ENCODE data around the gene SLC6A19.

Gene SLC6A19

DNA sequence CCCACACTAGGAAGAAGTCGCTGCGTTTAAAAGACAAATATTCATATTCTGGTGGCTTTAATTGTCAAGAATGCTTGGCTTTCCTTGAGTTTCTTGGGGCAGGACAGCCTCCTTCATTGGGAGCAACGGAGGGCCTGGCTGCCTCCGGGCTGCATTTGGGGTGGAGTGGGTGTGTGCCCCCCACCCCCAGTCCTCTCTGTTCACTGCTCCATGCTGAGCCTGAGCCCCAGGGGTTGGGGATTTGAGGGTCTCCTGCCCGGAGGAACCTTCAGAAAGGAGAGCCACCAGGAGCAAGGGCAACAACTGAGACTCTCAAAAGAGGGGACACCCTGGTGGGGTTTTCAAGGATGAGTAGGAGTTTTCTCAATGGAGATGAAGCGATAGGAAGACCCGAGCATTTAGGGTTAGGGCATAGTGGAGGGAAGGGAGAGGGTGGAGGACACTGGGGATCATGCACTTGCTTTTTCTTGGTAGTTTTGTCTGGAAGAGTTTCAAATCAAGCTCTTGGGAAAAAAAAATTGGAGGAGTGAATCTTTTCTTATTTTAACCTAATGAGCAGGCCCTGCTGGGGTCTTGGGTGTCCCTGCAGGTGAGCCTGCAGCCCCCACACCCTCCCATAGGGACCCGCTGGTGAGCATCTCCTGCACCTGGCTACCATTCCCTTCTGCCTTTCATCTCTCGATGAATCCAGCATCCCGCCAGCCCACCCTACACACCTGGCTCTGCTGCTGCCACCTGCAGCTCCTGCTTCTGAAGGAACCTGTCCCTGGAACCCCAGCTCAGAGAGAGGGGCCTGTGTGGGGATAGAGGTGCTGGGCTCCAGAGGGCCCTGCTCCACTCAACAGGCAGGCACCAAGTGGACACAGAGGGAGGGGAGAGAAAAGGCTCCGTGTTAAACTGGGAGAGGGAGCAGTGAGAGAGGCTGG lies 4.1 kb downstream of the SLC6A19 start:
- DNase-seq (ENCODE audit: extremely low spot score, insufficient read length, low read depth) (no peak), FAIRE-seq (no peak)

DNA sequence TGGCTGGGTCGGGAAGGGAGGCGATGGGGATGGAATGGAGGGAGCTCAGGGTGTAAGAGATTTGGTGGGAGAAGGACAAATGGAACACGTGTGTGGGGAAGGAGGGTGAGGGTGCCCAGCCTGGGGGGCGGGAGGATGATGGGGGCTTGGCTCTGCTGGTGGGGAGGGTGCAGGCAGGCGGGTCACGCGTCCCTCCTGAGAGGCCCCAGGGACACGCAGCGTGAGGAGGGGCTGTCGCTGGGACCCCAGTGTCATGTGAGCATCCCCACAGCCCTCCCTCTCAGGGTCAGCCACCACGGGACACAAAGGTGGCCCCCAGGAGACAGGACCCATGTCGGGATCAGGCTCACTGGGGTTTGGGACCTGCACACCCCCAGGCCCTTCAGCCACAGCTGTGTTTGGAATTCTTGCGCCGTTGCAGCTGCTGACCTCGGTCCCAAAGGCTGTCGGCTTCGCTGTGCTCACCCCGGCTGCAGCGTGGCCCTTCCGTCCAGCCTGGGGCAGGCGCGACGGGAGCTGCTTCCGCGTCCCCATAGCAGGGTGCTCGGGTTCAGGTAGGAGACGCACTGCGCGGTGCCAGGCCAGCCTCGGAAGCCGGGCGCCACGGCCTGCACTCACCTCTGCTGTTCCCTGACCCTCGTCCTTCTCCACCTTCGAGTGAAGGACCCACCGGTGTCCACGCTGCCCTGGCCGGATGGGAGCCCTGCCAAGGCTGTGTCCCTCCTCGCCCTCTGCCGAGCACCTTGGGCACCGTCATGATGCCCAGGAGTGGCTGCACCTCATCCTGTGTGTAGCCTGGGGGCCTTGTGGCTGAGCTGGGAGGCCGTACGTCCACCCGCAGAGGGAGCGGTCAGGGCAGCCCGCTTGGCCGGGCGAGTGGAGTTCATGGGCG lies 5.4 kb downstream of the SLC6A19 start:
- DNase-seq (ENCODE audit: extremely low spot score, insufficient read length, low read depth) (no peak), FAIRE-seq (no peak)

DNA sequence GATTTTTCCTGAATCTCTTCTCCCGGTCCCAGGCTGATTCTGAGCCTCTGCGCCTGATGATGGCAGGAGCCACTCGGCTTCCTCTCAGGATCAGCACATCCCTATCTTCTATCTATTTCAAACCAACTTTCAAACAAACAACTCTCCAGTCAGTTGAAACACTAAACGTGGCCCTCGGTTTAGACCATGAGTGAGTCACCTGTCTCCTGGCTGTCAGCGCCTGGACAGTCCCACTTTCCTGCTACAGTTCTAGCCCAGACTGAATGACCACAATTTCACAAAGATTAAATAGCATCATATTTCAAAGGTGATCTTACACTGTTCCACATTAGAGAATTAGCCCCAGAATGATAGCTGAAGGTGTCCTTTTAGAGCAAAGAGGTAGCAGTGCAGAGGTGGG lies 6.2 kb downstream of the SLC6A19 start:
- FAIRE-seq: no peak
- DNase-seq (ENCODE audit: extremely low spot score, insufficient read length, low read depth): no peak

DNA sequence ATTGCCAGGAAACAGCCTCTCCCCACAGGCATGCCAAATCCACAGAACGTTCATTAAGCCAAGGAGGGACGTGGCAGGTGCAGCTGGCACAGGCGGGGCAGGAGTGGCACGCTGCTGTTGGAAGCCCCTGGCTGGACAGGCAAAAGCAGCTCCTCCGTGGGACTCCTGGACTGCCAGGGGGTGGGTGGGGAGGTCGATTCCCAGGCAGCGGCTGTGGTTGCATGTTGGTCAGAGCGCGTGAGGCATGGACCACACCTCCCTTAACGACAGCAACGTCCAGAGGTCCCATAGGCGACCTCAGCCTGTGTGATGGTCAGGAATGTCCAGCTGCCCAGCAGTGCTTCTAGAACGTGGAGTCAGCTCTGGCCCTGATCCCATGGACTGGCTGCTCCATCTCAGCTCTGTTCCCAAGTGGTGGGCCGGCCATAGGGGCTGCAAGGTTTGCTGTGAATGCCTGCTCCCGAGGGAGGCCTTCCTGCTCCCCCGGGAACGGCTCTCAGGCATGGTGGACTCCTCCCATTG lies 6.9 kb downstream of the SLC6A19 start:
- no peak for DNase-seq (ENCODE audit: extremely low spot score, insufficient read length, low read depth)
- FAIRE-seq: no peak

DNA sequence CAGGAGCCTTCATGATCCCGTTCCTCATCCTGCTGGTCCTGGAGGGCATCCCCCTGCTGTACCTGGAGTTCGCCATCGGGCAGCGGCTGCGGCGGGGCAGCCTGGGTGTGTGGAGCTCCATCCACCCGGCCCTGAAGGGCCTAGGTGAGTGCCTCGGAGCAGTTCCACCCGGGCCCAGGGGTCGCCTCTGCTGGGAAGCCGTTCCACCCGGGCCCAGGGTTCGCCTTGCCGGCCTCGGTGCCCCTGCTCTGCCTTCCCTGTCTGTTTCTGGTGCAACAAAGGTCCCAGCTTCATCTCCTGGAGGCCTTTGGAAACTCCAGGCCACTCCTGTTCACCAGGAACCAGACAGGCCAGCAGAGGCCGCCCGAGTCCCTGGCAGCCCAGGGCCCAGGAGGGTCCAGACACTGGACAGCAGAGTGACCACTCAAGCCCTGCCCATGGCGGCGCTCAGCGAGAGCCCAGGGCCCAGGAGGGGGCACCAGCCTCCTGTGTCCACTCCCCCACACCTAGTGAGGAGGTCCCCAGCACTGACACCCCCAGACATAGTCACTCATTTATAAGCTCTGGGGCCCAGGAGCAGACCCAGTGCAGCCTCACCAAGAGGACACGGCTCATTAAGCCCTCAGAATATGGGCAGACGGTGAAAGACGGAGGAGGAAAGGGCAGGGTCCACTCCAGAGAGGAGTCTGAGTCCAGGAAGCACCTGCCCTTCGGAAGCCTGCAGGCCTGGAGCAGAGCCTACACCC lies 7.5 kb downstream of the SLC6A19 start:
- no peak for FAIRE-seq
- DNase-seq (ENCODE audit: extremely low spot score, insufficient read length, low read depth): no peak

DNA sequence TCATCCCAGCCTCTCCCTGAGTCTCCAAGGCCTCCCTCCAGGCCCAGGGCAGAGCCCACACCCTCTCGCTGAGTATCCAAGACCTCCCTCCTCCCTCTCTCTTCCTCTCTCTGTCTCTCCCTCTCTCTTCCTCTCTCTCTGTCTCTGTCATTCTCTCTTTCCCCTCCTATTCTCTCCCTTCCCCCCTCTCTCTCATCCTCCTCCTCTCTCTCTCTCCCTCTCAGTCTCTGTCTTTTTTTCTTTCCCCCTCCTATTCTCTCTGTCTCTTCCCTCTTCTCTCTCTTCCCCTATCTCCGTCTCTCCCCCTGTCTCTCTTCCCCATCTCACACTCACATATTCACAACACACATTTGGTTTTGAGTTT lies 8.1 kb downstream of the SLC6A19 start:
- no peak for DNase-seq (ENCODE audit: extremely low spot score, insufficient read length, low read depth)
- no peak for FAIRE-seq

DNA sequence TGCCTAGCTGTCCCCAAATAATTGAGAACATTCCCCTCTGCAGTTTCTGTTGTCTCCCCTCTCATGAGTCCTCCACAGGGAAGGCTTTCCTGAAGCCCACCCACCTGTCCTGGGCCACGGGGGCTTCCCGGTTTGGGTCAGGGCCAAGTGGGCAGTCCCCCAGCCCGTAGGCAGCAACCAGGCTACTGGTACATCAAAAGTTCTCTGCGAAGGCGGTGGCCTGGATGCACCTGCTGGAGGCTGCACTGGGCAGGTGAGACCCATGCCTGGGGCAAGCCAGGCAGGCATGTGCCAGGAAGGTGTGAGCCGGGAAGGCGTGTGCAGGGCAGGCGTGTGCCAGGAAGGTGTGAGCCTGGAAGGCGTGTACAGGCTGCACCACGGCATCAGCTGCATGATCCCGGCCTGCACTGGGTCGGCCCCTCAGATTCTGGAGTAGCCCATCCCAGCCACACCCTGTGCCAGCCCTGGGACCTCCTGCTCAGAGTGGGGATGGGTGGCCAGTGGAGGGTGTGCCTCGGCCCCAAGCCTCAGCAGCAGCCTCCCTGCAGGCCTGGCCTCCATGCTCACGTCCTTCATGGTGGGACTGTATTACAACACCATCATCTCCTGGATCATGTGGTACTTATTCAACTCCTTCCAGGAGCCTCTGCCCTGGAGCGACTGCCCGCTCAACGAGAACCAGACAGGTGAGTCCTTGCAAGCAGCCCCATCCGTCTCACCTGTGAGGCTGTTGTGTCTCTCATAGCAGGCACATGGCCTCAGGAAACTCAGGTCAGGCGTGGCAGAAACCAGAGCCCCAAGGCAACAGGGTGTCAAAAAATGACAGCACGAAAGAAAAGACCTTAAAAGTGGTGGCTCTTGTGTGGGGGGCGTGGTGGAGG lies 8.7 kb downstream of the SLC6A19 start:
- DNase-seq (ENCODE audit: extremely low spot score, insufficient read length, low read depth) (no peak), FAIRE-seq (no peak)

DNA sequence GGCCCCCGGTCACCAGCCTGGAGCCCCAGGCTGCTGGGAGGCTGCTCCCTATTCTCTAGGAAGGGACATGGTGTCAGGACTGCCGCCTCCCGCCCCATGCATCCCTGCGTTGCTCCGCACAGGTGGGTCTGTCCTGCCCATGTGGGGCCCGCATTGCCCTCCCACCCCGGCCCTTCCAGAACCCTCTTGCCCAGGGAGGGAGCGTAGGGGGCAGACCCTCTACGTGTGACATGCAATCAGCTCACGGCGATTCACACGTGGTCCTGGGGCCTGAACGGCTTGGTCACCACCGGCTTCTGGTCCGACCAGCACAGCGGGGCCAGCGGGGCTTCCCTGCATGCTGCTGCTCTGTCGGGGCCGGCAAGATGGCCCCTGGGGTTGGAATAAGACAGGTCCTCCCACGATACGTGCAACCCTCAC lies 9.4 kb downstream of the SLC6A19 start:
- DNase-seq (ENCODE audit: extremely low spot score, insufficient read length, low read depth) (no peak), FAIRE-seq (no peak)

DNA sequence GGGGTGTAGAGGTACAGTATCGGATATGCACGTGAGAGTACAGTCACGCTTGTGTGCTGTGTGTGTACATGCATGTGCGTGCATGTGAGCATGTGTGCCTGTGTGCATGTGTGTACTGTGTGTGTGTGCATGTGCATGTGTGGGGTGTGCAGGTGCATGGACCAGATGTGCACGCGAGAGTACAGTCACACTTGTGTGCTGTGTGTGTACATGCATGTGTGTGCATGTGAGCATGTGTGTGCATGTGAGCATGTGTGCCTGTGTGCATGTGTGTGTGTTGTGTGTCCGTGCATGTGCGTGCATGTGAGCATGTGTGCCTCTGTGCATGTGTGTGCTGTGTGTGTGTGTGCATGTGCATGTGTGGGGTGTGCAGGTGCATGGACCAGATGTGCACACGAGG lies 10.3 kb downstream of the SLC6A19 start:
- DNase-seq (ENCODE audit: extremely low spot score, insufficient read length, low read depth) (no peak), FAIRE-seq (no peak)

DNA sequence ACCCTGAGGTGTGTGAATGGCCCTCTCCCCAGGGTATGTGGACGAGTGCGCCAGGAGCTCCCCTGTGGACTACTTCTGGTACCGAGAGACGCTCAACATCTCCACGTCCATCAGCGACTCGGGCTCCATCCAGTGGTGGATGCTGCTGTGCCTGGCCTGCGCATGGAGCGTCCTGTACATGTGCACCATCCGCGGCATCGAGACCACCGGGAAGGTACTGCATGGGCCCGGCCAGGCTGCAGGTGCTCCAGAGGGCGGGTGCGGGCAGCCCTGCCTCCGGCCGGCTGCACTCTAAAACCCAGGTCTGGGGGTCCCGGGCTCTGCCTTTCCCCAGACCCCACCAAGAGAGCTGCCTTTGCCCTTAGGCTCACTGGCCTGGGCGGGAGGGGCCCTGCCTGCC lies 10.9 kb downstream of the SLC6A19 start:
- FAIRE-seq (no peak), DNase-seq (ENCODE audit: extremely low spot score, insufficient read length, low read depth) (no peak)

DNA sequence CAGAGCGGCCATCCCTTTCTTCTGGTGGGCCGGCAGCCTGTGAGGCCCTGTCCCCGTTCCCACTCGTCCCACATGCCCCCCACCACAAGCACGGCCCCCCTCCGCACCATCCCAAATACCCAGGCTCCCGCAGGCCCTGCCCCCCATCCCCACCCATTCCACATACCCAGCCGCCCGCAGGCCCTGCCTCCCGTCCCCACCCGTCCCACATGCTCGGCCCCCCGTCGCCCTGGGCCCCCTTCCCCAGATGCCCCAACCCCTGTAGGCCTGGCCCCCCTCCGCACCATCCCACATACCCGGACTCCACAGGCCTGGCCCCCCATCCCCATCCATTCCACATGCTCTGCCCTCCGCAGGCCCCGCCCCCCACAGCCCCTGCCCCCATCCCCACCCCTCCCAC lies 11.5 kb downstream of the SLC6A19 start:
- DNase-seq (ENCODE audit: extremely low spot score, insufficient read length, low read depth) (no peak), FAIRE-seq (no peak)

DNA sequence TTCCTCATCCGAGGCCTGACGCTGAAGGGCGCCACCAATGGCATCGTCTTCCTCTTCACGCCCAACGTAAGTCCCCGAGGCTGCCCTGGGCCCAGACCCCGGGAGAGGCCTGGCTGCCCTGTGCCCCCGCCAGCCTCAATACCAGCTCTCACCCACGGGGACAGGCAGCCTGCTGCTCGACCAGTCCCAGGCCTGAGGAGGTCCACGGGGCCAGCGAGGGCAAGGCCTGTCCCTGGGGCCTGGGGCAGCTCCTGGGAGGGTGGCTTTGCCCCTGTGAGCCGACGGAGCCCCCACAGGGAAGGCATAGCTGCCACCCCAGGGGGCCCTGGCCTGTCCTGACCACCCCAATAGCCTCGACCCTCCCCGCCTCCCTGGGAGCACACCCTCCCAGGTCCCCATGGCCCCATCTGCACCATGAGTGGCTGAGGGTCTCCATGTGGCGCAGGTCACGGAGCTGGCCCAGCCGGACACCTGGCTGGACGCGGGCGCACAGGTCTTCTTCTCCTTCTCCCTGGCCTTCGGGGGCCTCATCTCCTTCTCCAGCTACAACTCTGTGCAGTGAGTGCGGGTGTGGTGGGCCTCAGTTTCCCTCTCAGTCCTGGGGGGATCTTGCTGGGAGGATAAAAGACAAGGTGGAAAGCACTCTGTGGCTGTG lies 12.2 kb downstream of the SLC6A19 start:
- FAIRE-seq: no peak
- no peak for DNase-seq (ENCODE audit: extremely low spot score, insufficient read length, low read depth)

DNA sequence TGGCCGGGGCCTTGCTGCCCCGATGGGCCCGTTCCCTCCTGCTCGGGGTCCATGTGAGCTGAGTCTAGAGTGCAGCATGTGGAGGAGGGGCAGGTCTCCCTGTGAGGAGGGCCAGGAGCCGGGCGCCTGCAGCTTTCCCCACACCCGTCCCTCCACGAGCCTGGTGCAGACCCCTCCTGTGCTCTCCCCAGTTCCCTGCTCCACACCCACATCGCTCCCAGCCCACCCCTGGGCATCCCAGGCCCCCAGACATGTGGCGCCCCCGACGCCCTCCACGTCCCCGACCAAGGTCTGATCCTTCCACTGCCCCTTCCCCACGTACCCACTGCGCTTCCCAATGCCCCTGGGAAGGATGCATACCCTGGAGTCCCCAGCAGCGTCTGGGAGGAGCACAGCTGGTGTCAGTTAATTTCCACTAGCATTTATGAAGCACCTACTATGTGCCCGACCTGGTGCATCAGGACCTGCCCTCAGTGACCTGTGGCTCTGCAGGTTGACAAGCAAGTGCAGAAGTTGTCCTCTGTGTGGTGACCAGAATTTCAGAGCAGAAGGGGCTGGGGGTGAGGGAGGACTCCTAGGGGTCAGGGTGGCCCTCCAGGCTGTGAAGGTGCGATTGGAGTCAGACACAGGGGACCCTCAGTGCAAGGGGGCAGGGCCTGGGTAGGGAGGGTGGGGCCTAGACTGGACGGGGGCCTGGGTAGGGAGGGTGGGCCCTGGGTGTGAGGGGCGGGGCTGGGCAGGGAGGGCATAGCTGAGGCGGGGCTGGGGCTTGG lies 13.0 kb downstream of the SLC6A19 start:
- FAIRE-seq (no peak), DNase-seq (ENCODE audit: extremely low spot score, insufficient read length, low read depth) (no peak)

DNA sequence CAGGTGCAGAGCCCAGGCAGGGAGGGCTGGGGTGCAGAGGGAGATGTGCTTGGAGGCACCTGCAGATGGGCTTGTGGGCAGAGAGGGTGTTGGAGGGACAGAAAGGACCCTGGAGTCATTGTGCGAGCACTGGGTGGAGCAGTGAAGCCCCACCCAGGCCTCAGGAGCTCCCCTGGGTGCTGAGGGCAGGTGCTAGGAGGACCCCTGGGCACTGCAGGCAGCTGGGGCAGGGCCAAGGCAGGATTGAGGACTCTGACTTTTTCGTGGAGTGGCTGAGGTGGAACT lies 13.5 kb downstream of the SLC6A19 start:
- FAIRE-seq (no peak), DNase-seq (ENCODE audit: extremely low spot score, insufficient read length, low read depth) (no peak)

DNA sequence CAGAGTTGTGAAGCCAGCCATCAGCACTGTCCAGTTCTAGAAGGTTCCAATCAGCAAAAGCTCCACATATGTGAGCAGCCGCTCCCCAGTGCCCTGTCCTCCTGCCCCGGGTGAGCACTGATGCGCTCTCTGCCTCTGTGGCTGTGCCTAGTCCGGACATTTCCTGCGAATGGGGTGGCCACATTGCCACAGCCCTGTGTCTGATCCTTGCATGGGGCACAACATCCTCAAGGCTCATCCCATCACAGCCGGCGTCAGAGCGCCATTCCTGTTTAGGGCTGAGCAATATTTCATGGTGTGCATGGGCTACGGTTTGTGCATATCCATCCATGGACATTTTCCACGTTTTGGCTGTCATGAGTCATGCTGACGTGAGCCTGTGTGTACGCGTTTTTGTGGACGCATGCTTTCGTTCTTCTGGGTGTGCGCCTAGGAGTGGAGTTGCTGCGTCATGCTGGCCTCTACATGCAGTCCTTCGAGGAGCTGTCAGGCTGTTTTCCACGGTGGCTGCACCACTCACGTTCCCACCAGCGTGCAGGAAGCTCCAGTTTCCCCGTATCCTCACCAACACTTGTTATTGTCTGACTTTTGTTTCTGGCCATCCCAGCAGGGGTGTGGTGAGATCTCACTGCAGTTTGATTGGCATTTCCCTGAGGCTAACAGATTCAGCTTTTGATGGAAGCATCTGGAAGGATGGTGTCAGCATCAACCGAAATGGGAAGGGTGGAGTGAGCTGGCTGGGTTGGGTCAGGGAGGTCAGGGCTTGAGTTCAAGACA lies 14.1 kb downstream of the SLC6A19 start:
- FAIRE-seq: no peak
- no peak for DNase-seq (ENCODE audit: extremely low spot score, insufficient read length, low read depth)

DNA sequence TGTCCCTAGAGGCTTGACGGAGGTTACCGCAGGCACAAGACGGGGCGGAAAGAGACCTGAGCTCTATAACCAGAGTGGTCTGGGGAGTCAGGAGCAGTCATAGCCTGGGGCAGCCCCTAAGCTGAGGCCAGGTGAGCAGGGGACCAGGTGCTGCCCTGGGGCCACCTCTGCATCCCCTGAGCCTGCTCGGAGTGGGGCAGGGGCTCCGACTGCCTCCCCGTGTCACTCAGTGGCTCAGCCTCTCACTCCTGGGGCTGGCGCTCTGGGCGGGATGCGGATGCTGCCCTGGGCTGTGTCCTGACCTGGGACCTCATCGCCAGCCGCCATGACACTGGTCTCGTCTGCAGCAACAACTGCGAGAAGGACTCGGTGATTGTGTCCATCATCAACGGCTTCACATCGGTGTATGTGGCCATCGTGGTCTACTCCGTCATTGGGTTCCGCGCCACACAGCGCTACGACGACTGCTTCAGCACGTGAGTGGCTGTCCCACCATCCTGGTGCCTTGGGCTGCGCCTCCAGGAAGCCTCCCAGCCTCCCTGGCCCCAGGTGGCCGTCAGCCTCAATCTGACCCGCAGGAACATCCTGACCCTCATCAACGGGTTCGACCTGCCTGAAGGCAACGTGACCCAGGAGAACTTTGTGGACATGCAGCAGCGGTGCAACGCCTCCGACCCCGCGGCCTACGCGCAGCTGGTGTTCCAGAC lies 15.0 kb downstream of the SLC6A19 start:
- no peak for FAIRE-seq
- DNase-seq (ENCODE audit: extremely low spot score, insufficient read length, low read depth): no peak

DNA sequence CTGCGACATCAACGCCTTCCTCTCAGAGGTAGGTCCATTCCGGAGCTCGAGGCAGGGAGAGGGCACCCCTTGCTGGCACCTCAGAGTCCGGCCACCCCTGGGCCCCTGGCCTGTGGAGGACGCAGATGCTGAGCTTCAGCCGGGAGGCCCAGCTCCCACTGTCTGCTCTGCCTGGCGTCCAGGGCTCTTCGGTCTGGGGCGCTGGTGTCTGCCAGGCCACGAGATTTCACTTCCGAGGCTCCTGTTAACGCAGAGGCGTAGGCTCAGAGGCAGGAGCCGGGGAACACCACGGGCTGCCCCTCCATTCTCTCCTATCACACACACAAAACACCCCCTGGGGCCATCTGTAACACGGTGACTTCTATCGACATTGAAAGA lies 15.5 kb downstream of the SLC6A19 start:
- DNase-seq (ENCODE audit: extremely low spot score, insufficient read length, low read depth) (no peak), FAIRE-seq (no peak)

All from GM18507 (cell line).